K562 (cell line): Measurements from ENCODE around the gene ZNF69.
"Not testable (repeated sequence)": the region's sequence is repeated elsewhere in the genome, so short reads cannot be mapped to it uniquely, and the experiment has no call there.

Experiments
- CTCF ChIP-seq, 3 experiments: IDR thresholded peaks in 2 of 3; conservative IDR thresholded peaks in 1 of 3; 2 replicates each; pipeline ENCODE4 v1.5.1; 2011 to 2012; ENCODE audit warnings: low read length in 3 of 3, mild to moderate bottlenecking in 3 of 3, control low read depth in 2 of 3, improper control_type of control experiment in 1 of 3, inconsistent platforms in 1 of 3, low read depth in 1 of 3, mixed read lengths in 1 of 3, moderate library complexity in 1 of 3; ENCODE audit not compliant: insufficient read depth in 2 of 3
- JUND ChIP-seq, 2 experiments: IDR thresholded peaks; 2 replicates in 1 of 2; 3 replicates in 1 of 2; pipeline ENCODE4 v1.6.1; 2011; ENCODE audit warnings: borderline replicate concordance in 2 of 2, low read depth in 2 of 2, low read length in 2 of 2, improper control_type of control experiment in 1 of 2, missing biosample characterization in 1 of 2, missing genetic modification characterization in 1 of 2, missing genetic modification reagents in 1 of 2
- NKRF ChIP-seq: fragments of 450-650 bp; IDR thresholded peaks from 2 replicates; pipeline ENCODE4 v1.6.1; 2016; ENCODE audit warnings: borderline replicate concordance
- PHF8 ChIP-seq: fragments of 200-600 bp; sonication (generic); IDR thresholded peaks from 2 replicates; pipeline ENCODE4 v1.6.1; 2012; ENCODE audit warnings: mixed run types, mild to moderate bottlenecking, inconsistent platforms, low read length, moderate library complexity, borderline replicate concordance
- PHTF2 ChIP-seq: fragments of 250-450 bp; sonication (Bioruptor Pico); IDR thresholded peaks from 2 replicates; pipeline ENCODE4 v1.5.0; 2021; ENCODE audit warnings: mild to moderate bottlenecking
- STAT6 ChIP-seq: sonication (generic); formaldehyde crosslinking; IDR thresholded peaks from 2 replicates; pipeline ENCODE4 v1.8.1; 2023; ENCODE audit warnings: mild to moderate bottlenecking, missing genetic modification reagents

GRCh38 chr19:11941361-11941887 is 53.8 kb downstream of the ZNF69 start:
- not testable (repeated sequence) for TF ChIP-seq NKRF; PHF8; JUND (IDR thresholded peaks at IDR 0.05; ENCODE audit: borderline replicate concordance, low read depth, low read length); JUND (tag; IDR thresholded peaks at IDR 0.05; ENCODE audit: borderline replicate concordance, low read depth, low read length); PHTF2; CTCF (IDR thresholded peaks at IDR 0.05 in 2 of 3, conservative IDR thresholded peaks at IDR 0.05 in 1 of 3; ENCODE audit: insufficient read depth in 2 of 3, low read depth in 1 of 3, low read length in 3 of 3); STAT6 (CRISPR knock-in tag)
